HG03565 (cell line): Measurements from ENCODE around the gene CXCR5.

Experiments used
- ATAC-seq: cut with Tn5 transposase; IDR thresholded peaks from one replicate; pipeline ENCODE4 v1.9.1; 2021; ENCODE audit warnings: mild to moderate bottlenecking, moderate library complexity; ENCODE audit not compliant: unreplicated experiment

CXCR5 gene

DNA sequence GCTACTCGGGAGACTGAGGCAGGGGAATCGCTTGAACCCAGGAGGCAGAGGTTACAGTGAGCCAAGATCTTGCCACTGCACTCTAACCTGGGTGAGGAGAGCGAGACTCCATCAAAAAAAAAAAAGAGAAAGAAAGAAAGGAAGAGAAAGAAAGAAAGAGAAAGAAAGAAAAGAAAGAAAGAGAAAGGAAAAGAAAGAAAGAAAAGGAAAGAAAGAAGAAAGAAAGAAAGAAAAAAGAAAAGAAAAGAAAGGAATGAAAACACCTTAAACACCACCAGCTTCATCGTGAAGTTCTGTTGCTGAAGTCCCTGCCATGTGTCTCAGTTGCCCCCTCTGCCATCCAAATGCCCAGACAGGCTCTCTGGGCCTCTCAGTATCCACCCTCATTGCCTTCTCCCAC lies 9.9 kb upstream of the CXCR5 start:
- ATAC-seq: no peak

DNA sequence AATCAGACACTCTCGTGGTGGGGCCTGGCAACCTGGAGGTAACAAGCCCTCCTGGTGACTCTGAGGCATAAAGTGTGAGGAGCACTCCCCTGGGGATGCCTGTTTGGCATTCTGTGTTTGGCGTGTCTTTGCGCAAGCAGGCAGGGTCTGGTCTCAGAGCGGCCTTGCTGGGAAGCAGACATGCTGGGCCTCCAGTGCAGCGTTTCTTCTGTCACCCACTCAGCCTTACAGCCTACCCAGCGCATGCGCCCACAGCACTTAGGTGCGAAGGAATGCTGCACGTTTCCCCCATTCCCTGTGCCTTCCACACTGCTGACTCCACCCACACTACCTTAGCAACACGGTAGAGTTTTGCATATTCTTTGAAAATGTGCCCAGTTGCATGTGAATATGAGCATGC lies 7.4 kb upstream of the CXCR5 start:
- ATAC-seq: no peak

DNA sequence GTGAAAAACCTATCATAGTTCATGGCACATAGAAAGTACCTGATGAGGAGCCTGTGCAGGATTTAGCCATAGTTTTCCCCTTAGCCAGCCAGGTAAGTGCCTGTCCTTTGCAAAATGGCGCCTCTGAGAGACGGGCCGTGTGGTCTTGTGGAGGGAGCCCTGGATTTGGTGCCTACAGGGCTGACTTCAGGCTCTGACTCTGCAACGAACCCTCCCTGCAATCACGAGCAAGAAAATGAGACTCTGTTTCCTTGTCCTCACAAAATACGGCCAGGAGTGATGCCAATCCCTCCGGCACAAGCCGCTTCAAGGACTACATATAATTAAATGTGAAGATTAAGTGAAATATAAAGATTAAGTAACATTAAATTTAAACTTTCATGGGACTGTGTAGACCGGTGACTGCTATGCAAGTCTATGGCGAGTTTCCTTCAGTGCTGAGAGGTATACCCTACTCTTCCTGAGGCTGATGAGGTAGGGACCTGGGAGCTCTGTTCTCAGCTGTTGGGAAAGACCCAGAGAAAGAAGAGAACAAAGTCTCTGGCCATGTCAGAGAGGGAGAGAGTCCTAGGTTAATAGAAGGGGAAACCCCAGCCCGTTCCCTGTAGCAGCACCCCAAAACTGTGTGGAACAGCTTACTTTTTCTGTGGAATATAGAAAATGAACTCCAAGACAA lies 6.1 kb upstream of the CXCR5 start:
- no peak for ATAC-seq

DNA sequence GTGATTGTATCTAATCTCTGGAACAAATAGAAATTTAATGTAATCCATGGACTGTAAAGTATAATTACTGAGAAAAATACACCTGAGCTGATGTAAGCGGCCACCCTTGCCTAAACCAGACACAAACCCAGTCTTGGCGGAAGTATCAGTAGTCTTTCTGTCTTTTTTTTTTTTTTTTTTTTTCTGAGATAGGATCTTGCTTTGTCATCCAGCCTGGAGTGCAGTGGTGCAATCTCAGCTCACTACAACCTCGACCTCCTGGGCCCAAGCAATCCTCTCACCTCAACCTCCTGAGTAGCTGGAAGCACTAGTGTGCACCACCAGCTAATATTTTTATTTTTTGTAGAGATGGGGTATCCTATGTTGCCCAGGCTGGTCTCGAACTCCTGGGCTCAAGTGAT lies 5.5 kb upstream of the CXCR5 start:
- no peak for ATAC-seq

DNA sequence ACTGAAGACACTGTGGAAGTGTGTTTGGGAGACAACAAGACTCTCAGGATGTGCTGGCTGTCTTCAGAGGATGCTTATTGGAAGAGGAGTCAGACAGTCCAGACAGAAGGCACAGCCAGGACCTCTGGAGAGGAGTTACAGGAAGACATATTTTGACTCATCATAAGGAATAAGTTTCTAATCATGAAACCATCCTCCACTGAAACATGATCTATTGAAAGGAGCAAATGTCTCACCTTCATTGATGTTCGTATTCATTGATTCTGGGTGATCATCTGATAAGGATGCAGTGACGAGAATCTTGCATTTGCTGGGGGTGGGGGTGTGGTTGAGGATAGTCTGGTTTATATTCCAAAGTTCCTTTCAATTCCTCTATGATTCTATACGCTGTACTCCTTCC lies 2.5 kb upstream of the CXCR5 start:
- ATAC-seq: no peak

DNA sequence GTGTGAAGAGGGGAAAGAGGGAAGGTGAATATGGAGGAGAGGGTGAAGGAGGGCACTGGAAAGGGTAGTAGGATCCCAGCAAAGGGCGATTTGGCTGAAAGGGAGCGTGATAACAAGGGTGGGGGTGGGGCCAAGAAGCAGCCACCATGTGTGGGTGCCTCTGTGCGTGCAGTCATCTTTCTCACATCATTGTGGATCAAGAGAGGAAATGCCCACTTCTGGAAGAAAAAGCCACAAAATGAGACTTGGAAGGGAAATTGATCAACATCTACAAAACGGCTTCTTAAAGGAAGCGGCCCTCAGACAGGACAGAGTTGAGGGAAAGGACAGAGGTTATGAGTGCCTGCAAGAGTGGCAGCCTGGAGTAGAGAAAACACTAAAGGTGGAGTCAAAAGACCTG lies 1.2 kb upstream of the CXCR5 start:
- ATAC-seq: no peak

DNA sequence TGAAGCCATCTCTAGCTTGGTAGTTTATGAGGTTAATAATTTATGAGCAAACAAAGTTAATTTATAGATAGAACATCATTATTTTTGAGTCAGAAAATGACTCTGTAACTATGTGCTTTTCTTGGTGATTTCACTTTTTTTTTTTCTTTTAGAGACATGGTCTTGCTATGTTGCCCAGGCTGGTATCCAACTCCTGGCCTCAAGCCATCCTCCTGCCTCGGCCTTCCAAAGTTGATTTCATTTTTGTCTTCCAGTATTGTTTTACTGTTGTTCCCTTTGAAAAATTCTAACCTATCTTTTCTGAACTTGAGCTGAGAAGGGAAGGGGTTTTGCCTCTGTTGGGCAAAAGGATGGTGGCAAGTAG lies 706 bp upstream of the CXCR5 start:
- ATAC-seq: no peak

DNA sequence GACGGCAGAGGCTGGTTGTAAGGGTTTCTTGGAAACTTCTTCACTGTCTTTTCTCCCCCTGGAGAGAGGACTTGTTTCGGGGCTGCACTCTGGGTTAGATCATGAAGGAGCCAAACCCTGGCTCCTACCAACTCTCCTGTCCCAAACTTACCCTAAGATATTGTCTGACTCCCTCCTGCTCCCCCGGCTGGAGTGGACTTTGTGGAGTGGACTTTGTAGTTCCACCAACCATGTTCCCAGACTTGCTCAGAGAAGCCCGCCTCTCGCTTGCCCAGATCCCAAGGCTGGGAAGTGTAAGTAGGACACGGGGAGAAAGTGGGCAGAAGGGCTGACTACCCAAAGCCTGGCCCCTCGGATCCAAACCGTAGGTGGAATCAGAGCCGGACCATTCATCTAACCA lies 1.2 kb downstream of the CXCR5 start:
- ATAC-seq: no peak

DNA sequence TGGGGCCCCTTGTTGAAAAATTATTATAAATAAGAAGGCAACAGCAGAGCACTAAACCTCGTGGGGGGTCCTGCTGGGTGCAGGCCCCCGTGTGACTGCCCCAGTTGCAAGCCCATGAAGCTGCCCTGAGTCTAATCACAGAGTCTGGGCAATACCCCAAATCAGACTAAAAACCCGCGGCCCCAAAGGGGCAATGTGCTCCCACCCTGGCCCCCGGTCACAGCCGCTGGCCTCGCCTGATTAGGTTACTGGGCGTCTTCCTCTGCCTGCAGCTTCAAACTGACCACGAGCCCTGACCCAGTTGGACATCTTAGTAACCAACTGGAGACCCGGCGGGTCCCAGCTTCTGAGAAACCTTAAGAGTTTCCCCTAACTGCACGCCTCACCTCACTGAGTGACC lies 1.6 kb downstream of the CXCR5 start:
- no peak for ATAC-seq

DNA sequence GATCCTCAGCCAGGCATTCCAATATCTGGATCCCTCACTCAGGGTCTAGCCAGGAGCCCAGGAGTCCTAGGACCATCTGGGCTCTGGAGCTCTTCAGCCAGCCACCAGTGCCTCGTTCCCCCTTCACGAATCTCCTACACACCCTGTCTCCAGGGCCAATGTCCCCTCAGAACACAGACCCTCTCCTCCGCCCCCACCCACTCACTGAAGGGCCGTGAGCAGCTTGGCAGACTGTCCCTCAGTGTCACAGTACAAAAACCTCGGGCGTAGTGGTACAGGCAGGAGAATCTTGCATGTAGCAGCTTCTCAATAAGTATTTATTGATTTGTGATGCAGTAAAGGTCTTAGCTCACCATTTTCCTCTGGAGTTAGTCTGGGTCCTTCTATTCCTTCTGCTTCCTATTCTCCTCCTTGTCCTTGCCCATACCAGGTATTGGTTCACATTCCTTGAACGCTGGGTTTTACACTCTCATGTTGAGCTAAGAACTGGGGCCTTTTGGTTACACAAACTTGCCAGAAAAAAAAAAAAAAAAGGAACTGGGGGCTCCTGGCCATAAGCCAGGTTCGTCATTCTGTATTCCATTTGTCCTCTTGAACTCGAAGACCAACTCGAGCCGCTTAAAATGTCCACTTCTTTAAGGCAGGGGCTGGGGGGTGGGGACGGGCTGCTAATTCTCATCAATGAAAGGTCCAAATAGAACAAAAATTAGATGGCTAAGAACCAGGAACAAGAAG lies 2.3 kb downstream of the CXCR5 start:
- ATAC-seq: no peak

DNA sequence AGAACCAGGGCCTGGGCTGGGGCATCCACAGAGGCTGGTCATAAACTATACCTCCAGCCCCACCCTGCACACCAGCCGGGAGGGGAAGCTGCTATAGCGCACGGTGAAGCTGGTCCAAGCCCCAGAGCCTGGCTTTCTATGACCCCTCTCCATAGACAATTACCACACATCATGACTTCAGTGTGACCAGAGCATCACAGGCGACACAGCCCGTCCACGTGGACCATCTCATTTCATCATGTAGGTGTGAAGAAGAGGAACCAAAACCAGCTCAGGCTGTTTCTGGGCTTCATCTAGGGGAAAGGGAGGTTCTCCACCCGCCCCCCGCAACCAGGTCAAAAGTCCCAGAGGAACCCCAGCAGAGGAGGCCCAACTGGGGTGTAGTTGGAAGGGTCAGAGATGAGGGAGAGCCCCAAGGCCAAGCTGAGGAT lies 3.0 kb downstream of the CXCR5 start:
- no peak for ATAC-seq

DNA sequence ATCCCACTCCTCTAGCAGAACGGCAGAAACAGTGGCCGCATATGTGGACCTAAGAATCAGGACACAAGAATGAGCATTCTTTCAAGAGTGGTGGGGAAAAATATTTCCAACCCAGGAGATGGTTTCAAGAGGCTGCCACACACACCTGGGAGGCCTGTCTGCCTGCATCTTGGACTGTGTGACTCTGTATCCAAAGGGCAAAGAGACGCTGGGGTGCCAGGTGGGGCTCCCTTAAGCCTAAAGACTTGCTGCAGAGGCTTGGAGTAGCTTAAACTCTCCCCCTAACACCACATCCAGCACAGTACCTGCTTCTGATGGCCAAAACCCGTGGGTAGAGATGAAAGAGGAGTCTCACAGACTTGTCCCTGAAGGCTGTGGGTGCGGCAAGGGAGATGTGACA lies 3.5 kb downstream of the CXCR5 start:
- no peak for ATAC-seq

DNA sequence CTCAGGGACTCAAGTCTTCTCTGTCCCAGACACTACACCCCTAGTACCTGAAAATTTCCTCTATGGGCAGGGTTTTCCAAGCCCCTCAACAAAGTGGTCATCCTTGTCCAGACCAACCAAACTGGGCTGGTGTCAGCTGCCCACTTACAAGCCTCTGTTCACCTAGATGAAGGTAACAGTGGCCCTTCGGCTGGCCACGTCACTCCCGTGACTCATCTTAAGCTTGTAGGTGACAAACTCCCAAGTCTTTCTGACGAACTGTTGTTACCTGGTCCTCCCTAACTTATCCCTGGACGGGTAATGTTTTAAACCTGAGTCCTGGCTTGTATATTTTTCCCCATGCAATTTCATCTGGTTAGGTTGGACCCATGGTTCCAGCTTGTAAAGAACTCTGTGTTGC lies 4.7 kb downstream of the CXCR5 start:
- ATAC-seq: no peak

DNA sequence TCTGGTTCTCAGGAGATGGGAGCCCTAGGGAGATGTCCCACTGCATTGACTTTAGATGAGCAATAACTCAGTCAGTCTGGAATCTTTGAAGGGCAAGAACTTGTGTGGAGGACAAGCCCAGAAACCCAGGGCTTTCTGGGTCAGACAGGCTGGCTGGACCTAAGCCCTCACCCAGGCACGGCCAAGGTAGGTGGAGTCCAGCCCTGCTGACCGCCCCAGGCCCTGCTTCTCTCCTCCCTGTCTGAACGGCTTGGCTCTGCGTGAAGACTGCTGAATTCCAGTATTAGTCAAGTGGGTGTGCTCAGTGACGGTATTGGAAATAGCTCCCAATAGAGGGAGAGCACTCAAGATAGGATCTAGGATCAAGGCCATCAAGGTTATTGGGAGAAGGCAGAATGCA lies 6.1 kb downstream of the CXCR5 start:
- ATAC-seq: no peak

DNA sequence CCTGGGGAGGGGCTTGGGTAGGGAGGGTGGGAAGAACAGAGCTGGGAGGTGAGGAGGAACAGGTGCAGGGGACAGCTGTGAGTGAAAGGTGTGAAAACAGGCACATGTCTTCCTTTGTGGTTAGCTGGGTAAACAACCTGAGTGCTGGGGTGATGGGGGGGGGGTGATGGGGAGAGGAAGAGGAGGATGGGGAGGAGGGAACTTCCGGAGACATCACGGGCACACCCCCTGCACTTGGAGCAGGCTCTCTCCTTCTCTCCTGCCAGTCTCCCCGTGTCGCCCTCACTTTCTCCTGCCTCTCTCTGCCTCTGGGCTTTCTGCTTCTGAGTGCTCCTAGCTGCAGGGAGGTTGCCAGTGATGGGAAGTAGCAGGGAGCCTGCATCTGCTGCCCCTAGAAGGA lies 8.8 kb downstream of the CXCR5 start:
- no peak for ATAC-seq

DNA sequence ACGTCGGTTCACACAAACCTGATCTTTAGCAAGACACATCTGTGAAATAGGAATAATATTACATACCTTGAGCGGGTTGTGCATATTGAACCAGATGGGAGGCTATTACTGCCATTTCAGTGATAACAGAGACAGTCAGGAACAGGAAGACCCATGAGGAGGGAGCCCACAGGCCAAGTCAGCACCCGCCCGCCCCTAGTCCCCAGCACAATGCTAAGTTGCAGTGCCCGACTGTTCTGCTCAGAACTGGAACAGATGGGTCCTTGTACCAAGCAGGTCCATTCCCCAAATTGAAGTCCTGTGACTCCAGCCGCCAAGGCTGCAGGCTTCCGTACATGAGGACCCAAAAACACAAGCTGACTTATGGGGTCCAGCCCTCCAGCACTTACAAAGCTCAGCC lies 9.3 kb downstream of the CXCR5 start:
- no peak for ATAC-seq

DNA sequence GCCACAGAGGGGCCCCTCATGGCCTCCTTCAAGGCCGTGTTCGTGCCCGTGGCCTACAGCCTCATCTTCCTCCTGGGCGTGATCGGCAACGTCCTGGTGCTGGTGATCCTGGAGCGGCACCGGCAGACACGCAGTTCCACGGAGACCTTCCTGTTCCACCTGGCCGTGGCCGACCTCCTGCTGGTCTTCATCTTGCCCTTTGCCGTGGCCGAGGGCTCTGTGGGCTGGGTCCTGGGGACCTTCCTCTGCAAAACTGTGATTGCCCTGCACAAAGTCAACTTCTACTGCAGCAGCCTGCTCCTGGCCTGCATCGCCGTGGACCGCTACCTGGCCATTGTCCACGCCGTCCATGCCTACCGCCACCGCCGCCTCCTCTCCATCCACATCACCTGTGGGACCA lies 10.0 kb downstream of the CXCR5 start:
- no peak for ATAC-seq

DNA sequence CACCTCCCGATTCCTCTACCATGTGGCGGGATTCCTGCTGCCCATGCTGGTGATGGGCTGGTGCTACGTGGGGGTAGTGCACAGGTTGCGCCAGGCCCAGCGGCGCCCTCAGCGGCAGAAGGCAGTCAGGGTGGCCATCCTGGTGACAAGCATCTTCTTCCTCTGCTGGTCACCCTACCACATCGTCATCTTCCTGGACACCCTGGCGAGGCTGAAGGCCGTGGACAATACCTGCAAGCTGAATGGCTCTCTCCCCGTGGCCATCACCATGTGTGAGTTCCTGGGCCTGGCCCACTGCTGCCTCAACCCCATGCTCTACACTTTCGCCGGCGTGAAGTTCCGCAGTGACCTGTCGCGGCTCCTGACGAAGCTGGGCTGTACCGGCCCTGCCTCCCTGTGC lies 10.5 kb downstream of the CXCR5 start:
- no peak for ATAC-seq

DNA sequence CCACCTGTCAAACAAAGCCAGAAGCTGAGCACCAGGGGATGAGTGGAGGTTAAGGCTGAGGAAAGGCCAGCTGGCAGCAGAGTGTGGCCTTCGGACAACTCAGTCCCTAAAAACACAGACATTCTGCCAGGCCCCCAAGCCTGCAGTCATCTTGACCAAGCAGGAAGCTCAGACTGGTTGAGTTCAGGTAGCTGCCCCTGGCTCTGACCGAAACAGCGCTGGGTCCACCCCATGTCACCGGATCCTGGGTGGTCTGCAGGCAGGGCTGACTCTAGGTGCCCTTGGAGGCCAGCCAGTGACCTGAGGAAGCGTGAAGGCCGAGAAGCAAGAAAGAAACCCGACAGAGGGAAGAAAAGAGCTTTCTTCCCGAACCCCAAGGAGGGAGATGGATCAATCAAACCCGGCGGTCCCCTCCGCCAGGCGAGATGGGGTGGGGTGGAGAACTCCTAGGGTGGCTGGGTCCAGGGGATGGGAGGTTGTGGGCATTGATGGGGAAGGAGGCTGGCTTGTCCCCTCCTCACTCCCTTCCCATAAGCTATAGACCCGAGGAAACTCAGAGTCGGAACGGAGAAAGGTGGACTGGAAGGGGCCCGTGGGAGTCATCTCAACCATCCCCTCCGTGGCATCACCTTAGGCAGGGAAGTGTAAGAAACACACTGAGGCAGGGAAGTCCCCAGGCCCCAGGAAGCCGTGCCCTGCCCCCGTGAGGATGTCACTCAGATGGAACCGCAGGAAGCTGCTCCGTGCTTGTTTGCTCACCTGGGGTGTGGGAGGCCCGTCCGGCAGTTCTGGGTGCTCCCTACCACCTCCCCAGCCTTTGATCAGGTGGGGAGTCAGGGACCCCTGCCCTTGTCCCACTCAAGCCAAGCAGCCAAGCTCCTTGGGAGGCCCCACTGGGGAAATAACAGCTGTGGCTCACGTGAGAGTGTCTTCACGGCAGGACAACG lies 11.7 kb downstream of the CXCR5 start:
- no peak for ATAC-seq

DNA sequence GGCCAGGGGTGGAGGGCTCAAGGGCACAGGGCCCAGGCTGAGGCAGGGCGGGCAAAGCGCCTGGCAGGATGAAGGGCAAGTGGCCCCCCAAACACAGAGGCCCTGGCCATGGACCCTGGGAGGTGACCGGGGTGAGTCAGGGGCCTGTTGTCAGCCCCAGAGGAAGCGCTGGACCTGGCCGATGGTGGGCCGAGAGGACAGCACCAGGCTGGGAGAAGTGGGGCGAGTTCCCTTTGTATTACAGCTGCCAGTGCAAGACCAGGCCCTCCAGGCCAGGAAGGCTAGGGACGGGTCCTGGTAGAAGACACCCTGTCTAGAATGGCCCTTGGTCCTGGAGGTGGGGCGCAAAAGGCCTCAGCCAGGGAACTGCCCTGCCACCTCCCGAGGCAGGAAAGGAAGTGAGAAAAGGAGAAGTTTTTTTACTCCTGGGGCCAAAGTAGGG lies 12.8 kb downstream of the CXCR5 start:
- no peak for ATAC-seq

DNA sequence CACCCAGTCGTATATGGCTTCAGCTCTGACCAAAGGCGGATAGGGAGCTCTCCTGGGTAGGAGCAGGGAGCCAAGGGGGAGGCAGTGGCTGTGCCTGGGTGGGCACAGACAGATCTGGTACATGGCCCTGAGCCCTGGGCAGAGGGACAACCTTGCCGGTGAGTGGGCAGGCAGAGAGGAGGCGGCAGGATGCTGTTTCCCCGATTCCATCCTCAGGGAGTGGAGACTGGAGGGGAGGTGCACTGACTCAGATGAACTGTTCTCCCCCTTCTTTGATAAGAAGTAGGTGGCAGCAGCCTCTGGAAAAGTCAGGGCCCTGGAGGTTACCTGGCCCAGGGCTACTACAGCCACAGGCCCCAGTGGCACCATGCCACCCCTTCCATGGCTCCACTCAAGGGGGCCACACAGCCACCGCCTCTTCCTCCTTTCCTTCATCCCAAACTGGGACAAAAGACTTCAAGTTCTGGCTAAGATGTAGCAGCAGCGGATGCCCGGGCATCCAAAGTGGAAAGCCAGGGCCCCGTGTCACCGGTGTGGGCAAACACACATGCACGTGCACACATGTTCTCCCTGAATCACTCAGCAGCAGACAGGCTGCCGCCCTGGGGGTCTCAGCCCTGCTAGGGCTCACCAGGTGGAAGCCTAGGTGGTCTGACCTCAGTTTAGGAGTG lies 13.4 kb downstream of the CXCR5 start:
- no peak for ATAC-seq
